GM10847 (cell line): ENCODE data around the gene DHX8.

ENCODE experiments used
- POLR2A ChIP-seq: IDR thresholded peaks from 2 replicates; pipeline ENCODE4 v1.6.1; 2011; ENCODE audit not compliant: insufficient read length; ENCODE audit errors: extremely low read depth

The DHX8 gene

GRCh38 chr17:43531955-43532354, 48.2 kb downstream of the DHX8 start:
- TF ChIP-seq POLR2A, result no peak

- TF ChIP-seq POLR2A, result no peak
Observed at GRCh38 chr17:43532581-43532980, 48.8 kb downstream of the DHX8 start.

GRCh38 chr17:43533699-43534098, 49.9 kb downstream of the DHX8 start:
- TF ChIP-seq POLR2A, result no peak

- no peak for TF ChIP-seq POLR2A
Observed at GRCh38 chr17:43534909-43535308, 51.1 kb downstream of the DHX8 start.

DNA sequence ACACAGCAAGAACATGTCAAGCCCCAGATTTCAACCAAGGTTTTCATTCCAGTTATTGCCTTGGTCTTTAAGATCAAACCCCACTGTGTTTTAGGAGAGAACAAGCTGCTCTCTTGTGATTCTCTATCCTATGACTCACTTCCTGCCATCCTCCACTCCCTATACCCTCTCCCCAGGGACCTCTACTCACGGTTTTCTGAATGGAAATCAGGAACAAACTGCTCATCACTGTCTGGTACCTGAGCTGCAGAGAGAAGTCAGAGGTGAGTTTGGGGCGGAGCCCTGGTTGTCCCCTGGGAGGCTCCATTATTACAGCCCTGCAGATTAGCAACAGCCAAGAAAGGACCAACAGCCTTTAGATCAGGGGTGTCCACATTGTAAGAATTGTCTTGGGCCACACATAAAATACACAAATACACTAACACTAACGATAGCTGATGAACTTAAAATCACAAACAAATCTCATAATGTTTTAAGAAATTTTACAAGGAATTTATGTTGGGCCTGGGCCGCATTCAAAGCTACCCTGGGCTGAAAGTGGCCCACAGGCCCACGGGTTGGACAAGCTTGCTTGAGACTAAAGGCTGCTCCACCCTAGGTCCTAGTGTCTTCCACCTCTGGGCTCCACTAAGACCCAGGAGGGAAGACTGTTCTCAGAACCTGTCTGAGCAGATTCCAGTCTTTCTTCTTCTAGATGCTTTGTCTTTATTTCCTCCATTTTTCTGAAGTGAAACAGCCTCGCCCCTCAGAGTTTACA, 52.6 kb downstream of the DHX8 start:
- TF ChIP-seq POLR2A, result no peak

DNA sequence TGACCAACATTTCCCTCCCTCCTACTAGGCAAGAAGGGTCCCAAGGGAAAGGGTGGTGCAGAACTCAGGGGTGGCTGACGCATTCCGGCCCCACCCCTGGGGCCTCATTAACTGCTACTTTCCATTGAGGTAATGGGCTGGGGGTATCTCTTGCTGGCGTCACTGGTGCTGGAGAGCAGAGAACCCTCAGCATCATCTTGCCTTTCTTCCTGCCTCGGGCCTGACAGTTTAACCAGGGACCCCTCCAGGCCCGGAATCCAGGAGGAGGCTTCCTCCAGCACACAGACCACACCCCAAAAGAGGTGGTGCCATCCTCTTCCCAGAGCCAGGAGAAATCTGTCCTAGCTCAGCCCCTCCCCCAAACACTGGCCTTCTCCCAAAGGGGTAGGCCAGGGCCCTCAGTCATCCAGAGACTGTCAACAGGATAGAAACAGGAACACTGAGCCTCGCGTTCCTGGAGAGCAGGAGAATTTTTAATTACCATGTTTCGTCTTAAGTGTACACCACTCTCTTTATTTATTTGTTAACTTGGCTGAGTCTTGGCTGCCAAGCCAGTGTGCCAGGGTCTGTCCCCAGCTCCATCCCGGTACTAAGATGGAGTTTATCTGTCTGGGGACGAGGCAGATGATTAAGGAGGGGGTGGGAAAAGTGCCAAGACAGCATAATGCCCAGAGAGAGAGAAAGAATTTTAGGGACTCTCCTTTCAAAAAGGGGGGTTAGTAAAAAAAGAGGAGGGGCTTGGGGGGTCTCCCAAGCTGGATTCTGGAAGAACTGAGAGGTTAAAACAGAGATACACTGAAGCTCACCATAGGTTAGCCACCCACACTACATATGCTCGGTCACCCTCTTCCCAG, 57.3 kb downstream of the DHX8 start:
- TF ChIP-seq POLR2A, result no peak

GRCh38 chr17:43542859-43543258, 59.1 kb downstream of the DHX8 start:
- TF ChIP-seq POLR2A, result no peak

DNA sequence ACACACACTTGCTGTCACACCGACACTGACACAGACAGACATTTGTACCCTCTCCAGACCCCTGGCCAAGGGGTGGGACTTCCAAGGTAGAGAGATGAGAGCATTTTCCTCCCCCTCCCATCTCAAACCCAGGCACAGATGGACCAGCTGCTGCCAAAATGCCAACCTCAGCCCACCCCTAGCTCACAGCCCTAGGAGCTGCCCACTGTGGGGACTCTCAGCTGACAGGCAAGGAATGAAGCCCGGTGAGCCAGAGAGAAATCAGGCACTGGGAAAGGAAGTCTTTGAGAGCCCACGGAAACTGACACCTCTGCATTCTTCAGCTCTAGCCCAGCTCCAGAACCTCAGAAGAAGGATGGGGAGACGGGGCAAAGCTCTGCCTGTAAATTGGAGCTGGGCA, 59.5 kb downstream of the DHX8 start:
- TF ChIP-seq POLR2A, result no peak

GRCh38 chr17:43543771-43544575, 60.2 kb downstream of the DHX8 start:
- no peak for TF ChIP-seq POLR2A

GRCh38 chr17:43545383-43545632, 61.5 kb downstream of the DHX8 start:
- TF ChIP-seq POLR2A, result peak; percentile 8

GRCh38 chr17:43546319-43547188, 62.8 kb downstream of the DHX8 start, which contains the start of gene ETV4:
TSS of gene ETV4 (minus strand) at chr17:43546340. CDS start at chr17:43545617, 723 bp downstream.
- TF ChIP-seq POLR2A, result no peak

- TF ChIP-seq POLR2A, result no peak
Observed at GRCh38 chr17:43547189-43547550, 63.4 kb downstream of the DHX8 start.

DNA sequence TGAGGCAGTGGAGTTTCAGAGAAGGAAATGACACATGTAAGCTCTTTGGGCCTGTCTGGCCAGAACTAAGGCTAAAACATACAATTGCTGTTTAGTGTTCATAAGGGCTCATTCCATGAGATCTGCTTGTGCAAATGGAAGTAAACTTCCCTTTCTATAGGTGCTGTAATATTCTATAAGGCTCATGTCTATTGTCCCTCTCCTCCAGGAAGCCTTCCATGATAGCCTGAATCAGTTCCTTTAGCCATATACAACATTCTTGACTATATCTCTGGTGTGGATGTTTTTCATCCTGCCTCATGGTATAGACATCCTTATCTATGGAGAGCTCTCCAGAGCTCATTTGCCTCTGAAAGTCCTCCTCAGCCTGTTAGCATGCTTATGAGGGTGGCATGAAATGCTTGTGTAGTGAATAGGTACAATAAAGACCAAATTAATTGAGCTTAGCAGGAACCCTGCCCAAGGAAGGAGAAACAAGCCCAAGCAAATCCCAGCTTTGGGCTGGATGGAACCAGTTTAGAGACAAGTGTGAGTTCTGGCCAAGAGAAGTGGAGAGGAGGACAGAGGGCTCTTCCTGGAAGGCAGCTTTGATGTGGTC, 64.0 kb downstream of the DHX8 start:
- TF ChIP-seq POLR2A, result no peak

DNA sequence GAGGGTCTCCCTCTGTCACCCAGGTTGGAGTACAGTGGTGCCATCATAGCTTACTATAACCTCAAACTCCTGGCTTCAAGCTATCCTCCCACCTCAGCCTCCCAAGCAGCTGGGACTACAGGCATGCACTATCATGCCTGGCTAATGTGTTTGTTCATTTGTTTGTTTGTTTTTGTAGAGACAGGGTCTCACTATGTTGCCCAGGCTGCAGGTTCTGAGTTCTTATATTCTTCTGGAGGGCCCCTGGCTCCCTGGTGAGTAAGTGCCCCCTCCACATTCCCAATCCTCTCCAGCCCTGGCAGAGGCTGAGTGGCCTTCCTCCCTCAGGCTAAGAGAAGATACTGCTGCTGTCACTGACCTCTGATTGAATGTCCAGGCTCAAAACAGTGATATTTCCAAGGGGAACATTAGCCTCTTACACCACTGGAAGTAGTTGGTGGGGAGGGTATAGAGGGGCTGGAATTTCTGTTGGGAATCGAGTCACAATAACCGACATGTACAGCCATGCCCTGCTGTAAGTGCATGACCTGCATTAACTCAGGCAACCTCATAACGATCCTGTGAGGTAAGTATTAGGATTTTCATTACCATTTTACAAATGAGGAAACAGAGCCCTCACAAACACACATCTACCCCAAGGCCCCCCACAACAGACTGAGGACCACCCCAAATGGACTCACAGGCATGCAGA, 65.1 kb downstream of the DHX8 start:
- no peak for TF ChIP-seq POLR2A

DNA sequence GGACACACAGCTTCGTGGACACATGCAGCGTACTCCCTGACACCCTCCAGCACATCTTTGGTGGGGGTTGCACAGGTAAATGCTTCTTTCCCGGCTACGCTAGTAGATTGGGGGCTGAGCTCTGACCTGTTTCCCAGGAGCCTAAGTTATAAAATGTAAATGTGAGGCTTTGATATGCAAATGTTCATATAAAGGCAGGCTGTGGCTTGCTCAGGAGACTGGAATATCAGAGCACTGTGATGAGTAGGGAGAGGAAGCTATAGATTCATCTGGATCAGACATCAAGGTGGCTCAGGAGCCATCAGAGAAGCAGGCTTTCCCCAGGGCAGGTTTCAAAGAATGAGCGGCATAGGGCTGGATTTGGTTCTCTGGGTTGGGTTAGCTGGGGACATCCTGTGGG, 65.7 kb downstream of the DHX8 start:
- TF ChIP-seq POLR2A, result no peak
